GM23338 (cell line): ENCODE results near the gene TMEM9.

Experiments used
- CREB1 ChIP-seq: fragments of 250-450 bp; sonication (Bioruptor Pico); IDR thresholded peaks from 2 replicates; pipeline ENCODE4 v1.5.0; 2020; ENCODE audit warnings: low read depth, mild to moderate bottlenecking, moderate library complexity
- CTCF ChIP-seq, 2 experiments: fragments of 200-600 bp in 1 of 2; sonication (generic) in 1 of 2; conservative IDR thresholded peaks; 2 replicates each; pipeline versions ENCODE4 v1.5.1 to v1.6.1; 2016 to 2017; ENCODE audit warnings: antibody characterized with exemption in 2 of 2, low read depth in 2 of 2, mild to moderate bottlenecking in 2 of 2, moderate library complexity in 1 of 2
- ETS1 ChIP-seq: IDR thresholded peaks from 2 replicates; pipeline ENCODE4 v1.6.1; 2016; ENCODE audit warnings: antibody characterized with exemption
- EZH2 ChIP-seq: fragments of 200-600 bp; sonication (generic); IDR thresholded peaks from one replicate; pipeline ENCODE4 v1.8.0; 2017; ENCODE audit warnings: antibody characterized with exemption, mild to moderate bottlenecking, low read depth; ENCODE audit not compliant: unreplicated experiment
- EZH2phosphoT487 ChIP-seq: fragments of 200-600 bp; sonication (generic); IDR thresholded peaks from one replicate; pipeline ENCODE4 v1.8.1; 2018; ENCODE audit warnings: antibody characterized with exemption; ENCODE audit not compliant: unreplicated experiment
- JUNB ChIP-seq: IDR thresholded peaks from one replicate; pipeline ENCODE4 v1.6.1; 2016; ENCODE audit warnings: antibody characterized with exemption; ENCODE audit not compliant: unreplicated experiment
- NANOG ChIP-seq: IDR thresholded peaks from 2 replicates; pipeline ENCODE4 v1.6.1; 2016; ENCODE audit warnings: antibody characterized with exemption, borderline replicate concordance
- POLR2AphosphoS5 ChIP-seq: IDR thresholded peaks from 2 replicates; pipeline ENCODE4 v1.6.1; 2016; ENCODE audit warnings: antibody characterized with exemption, low read depth
- REST ChIP-seq: IDR thresholded peaks from one replicate; pipeline ENCODE4 v1.6.1; 2018; ENCODE audit warnings: antibody characterized with exemption; ENCODE audit not compliant: unreplicated experiment
- STAT1 ChIP-seq: IDR thresholded peaks from one replicate; pipeline ENCODE4 v1.6.1; 2016; ENCODE audit warnings: antibody characterized with exemption; ENCODE audit not compliant: unreplicated experiment
- ZNF114 ChIP-seq: fragments of 250-450 bp; sonication (Bioruptor Pico); IDR thresholded peaks from 2 replicates; pipeline ENCODE4 v1.5.0; 2020; ENCODE audit warnings: mild to moderate bottlenecking, moderate library complexity
- ZNF331 ChIP-seq: fragments of 250-450 bp; sonication (Bioruptor Pico); IDR thresholded peaks from 2 replicates; pipeline ENCODE4 v1.5.0; 2020; ENCODE audit warnings: low read depth, mild to moderate bottlenecking, moderate library complexity
- ZNF462 ChIP-seq: fragments of 250-450 bp; sonication (Bioruptor Pico); IDR thresholded peaks from 2 replicates; pipeline ENCODE4 v1.5.0; 2020; ENCODE audit warnings: mild to moderate bottlenecking, moderate library complexity

- no peak for TF ChIP-seq CTCF (conservative IDR thresholded peaks at IDR 0.05; ENCODE audit: low read depth in 2 of 2)
- TF ChIP-seq ETS1 = no peak
- TF ChIP-seq POLR2AphosphoS5 = no peak
- TF ChIP-seq CREB1 (CRISPR knock-in tag) = no peak
- no peak for TF ChIP-seq REST
- no peak for TF ChIP-seq EZH2phosphoT487
- TF ChIP-seq JUNB = no peak
- TF ChIP-seq ZNF114 = no peak
- no peak for TF ChIP-seq NANOG
- no peak for TF ChIP-seq EZH2
- no peak for TF ChIP-seq STAT1
- TF ChIP-seq ZNF331 = no peak
- TF ChIP-seq ZNF462 (CRISPR knock-in tag) = no peak
Measured at GRCh38 chr1:201116091-201116490, 38.2 kb downstream of the TMEM9 start.
